Stimulated activated CD8-positive, alpha-beta memory T cell treated with anti-CD3 and anti-CD28 coated beads, Interleukin-7, amount 100 ng/mL, for 4 hours (primary cell): Measurements from ENCODE around the gene ATP2B3.

ENCODE experiments used
- DNase-seq, 2 donors: peaks; one replicate each; pipeline ENCODE4 v3.0.0-alpha.2; 2020; ENCODE audit warnings: low read depth in 2 of 2

ATP2B3 gene

GRCh38 chrX:153488231-153488914, 29.1 kb upstream of the ATP2B3 start:
- no peak for DNase-seq

GRCh38 chrX:153490217-153490930, 27.1 kb upstream of the ATP2B3 start:
- no peak for DNase-seq

GRCh38 chrX:153491351-153491914, 26.0 kb upstream of the ATP2B3 start:
- no peak for DNase-seq

- no peak for DNase-seq
Observed at GRCh38 chrX:153491918-153492317, 25.5 kb upstream of the ATP2B3 start.

- DNase-seq = no peak
Observed at GRCh38 chrX:153492543-153492942, 24.9 kb upstream of the ATP2B3 start.

GRCh38 chrX:153493085-153493484, 24.4 kb upstream of the ATP2B3 start:
- DNase-seq = no peak

- DNase-seq = no peak
Observed at GRCh38 chrX:153494061-153494460, 23.4 kb upstream of the ATP2B3 start.

DNA sequence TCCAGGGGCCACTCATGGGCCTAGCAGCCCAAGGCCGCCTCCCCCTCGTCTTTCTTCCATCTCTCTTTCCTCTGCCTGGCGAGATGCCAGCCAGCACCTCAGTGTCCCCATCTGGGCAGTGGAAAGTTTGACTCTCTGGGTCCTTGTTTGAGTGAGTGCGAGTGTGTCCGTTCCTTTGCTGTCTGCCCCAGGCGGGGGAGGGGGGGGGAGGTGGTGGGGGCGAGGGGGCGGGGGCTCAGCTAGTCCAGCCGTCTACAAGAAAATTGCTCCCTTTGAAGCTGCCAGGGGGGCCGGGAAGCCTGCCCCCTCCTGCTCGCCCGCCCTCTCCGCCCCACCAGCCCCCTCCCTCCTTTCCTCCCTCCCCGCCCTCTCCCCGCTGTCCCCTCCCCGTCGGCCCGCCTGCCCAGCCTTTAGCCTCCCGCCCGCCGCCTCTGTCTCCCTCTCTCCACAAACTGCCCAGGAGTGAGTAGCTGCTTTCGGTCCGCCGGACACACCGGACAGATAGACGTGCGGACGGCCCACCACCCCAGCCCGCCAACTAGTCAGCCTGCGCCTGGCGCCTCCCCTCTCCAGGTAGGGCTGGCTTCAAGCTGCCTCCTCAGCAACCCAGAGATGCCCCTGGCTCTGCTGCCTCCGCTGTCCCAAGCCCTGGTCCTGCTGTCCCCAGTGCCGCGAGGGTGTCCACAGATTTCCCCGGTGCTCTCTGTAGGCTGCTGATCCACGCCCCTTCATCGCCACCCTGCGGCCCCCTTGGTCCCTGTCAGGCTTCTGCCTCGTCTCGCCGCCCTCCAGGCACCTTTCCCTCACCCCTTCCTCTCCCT, 22.7 kb upstream of the ATP2B3 start, which contains the start of gene BGN:
BGN (plus strand) TSS at position 440 of the 821 bp plus-strand sequence. CDS start 9,652 bp downstream, outside the sequence.
- no peak for DNase-seq

GRCh38 chrX:153495362-153495751, 22.1 kb upstream of the ATP2B3 start:
- DNase-seq = no peak

DNA sequence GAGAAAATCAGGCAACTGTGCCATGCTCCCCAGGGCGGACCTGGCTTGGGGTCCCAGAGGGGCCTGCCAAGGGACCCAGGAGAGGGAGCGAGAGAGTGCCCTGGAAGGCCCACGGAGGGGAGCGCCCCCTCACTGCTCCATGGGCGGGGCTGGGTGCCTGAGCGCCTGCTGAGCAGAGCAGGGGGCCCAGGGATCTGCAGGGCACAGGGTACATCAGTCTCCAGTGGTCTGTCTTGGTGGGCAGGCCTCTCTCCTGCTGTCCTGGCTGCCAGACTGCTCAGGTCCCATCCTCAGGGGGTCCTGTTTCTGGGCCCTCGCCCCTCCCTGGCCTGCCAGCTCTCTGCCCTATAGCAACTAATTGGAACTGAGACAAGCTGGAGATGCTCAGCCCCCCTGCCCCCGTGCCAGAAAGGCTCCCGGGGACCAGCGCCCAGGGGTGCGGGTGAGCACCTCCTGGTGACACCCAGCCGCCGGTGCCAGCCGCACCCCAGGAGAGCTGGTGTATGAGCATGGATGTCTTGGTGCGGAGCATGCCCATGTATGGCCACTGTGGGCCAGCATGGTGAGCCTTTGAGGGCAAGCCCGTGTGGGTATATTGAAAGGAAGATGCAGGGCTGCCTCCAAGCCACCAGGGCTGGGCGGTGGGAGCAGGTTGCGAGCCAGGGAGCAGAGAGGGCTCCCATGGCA, 21.4 kb upstream of the ATP2B3 start:
- DNase-seq = no peak

DNA sequence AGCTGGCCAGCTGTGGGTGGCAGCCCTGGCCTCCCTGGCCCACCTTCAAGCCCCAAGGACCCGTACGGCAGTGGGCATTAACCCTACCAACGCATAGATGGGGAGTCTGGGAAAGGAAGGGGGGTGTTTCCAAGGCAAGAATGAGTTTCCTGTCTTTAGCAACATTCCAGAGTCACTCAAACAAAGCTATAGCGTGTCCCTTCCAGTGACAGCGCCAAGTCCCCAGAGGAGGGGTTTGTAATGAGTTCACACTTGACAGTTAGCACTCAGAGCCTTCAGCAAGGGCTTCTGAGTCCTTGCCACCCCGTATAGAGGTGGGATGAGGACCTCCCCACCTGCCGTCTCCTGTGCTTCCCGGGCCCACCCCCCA, 20.9 kb upstream of the ATP2B3 start:
- DNase-seq = no peak

- no peak for DNase-seq
Observed at GRCh38 chrX:153498453-153498852, 19.0 kb upstream of the ATP2B3 start.

- no peak for DNase-seq
Observed at GRCh38 chrX:153499341-153499740, 18.1 kb upstream of the ATP2B3 start.

GRCh38 chrX:153499876-153500275, 17.6 kb upstream of the ATP2B3 start:
- no peak for DNase-seq

- DNase-seq = no peak
Observed at GRCh38 chrX:153500676-153501280, 16.7 kb upstream of the ATP2B3 start.

GRCh38 chrX:153501530-153501929, 15.9 kb upstream of the ATP2B3 start:
- no peak for DNase-seq

- no peak for DNase-seq
Observed at GRCh38 chrX:153502131-153502530, 15.3 kb upstream of the ATP2B3 start.

- DNase-seq = no peak
Observed at GRCh38 chrX:153502796-153503195, 14.6 kb upstream of the ATP2B3 start.

DNA sequence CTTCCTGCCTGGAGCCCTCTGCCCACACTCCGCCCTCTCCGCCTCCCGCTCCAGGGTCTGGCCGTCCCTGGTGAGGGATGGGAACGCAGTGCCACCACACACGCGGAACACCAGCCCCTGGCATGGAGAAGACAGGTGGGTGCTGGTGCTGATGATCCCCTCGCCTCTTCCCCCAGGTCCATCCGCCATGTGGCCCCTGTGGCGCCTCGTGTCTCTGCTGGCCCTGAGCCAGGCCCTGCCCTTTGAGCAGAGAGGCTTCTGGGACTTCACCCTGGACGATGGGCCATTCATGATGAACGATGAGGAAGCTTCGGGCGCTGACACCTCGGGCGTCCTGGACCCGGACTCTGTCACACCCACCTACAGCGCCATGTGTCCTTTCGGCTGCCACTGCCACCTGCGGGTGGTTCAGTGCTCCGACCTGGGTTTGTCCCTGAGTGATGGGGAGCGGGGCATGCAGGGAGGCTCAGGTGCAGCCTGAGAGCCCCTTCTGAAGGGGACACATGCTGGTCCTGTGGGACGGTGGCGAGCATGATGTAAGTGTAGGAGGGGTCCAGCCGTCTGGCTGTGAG, 12.9 kb upstream of the ATP2B3 start:
- DNase-seq = no peak

GRCh38 chrX:153505361-153505760, 12.1 kb upstream of the ATP2B3 start:
- DNase-seq = no peak
